Osteoblast (primary cell): ENCODE measurements around the gene TGM3. TPM values are rescaled to one million over a fixed set of nuclear protein-coding genes. Genes with fewer than 3 reads are reported as not detected.

Experiments used
- DNase-seq: peaks from one replicate; pipeline ENCODE4 v3.0.0; 2011; ENCODE audit warnings: low spot score, mixed read lengths; ENCODE audit not compliant: insufficient read length; ENCODE audit errors: missing footprints
- H2AFZ ChIP-seq: 2 replicates; pipeline ENCODE4 v1.6.0; 2011; ENCODE audit warnings: mild to moderate bottlenecking, low read length
- H3K27ac ChIP-seq: 2 replicates; pipeline ENCODE4 v1.5.1; 2011; ENCODE audit warnings: mild to moderate bottlenecking, low read depth, low read length, moderate library complexity
- H3K27me3 ChIP-seq: 2 replicates; pipeline ENCODE4 v1.6.0; 2012; ENCODE audit warnings: mild to moderate bottlenecking, control low read depth, inconsistent platforms, low read length, moderate library complexity; ENCODE audit not compliant: insufficient read depth
- H3K36me3 ChIP-seq: 2 replicates; pipeline ENCODE4 v1.5.1; 2011; ENCODE audit warnings: mild to moderate bottlenecking, low read length, control low read depth, moderate library complexity; ENCODE audit not compliant: insufficient read depth
- H3K4me1 ChIP-seq: 2 replicates; pipeline ENCODE4 v1.5.1; 2011; ENCODE audit warnings: mild to moderate bottlenecking, low read length, control low read depth, moderate library complexity; ENCODE audit not compliant: insufficient read depth
- H3K4me2 ChIP-seq: 2 replicates; pipeline ENCODE4 v1.6.0; 2011; ENCODE audit warnings: mild to moderate bottlenecking, low read length; ENCODE audit not compliant: insufficient read depth
- H3K4me3 ChIP-seq: fragments of 200-600 bp; sonication (generic); 3 replicates; pipeline ENCODE4 v1.5.1; 2012; ENCODE audit warnings: mild to moderate bottlenecking, low read length, inconsistent platforms; ENCODE audit not compliant: insufficient read depth
- H3K79me2 ChIP-seq: 2 replicates; pipeline ENCODE4 v1.6.0; 2012; ENCODE audit warnings: mild to moderate bottlenecking, low read length, control low read depth, inconsistent platforms; ENCODE audit not compliant: insufficient read depth
- H3K9me3 ChIP-seq: 2 replicates; pipeline ENCODE4 v1.5.1; 2011; ENCODE audit warnings: low read depth, low read length, control low read depth
- H4K20me1 ChIP-seq: 2 replicates; pipeline ENCODE4 v1.6.0; 2012; ENCODE audit warnings: mild to moderate bottlenecking, low read length, control low read depth; ENCODE audit not compliant: insufficient read depth
- total RNA-seq: library from RNA; depleted of rRNA; stranded (reverse); fragments of >200 nt; gene quantifications from 2 replicates; pipeline ENCODE4 v1.2.3, GENCODE V29; 2012
- TF ChIP-seq, protein P1 (sequence below): IDR thresholded peaks from 2 replicates; pipeline ENCODE4 v1.5.1; 2011; ENCODE audit warnings: mild to moderate bottlenecking, low read depth, low read length, moderate library complexity; ENCODE audit errors: extremely low read depth

TGM3 gene
- total RNA-seq, 1 donor = not detected

DNA sequence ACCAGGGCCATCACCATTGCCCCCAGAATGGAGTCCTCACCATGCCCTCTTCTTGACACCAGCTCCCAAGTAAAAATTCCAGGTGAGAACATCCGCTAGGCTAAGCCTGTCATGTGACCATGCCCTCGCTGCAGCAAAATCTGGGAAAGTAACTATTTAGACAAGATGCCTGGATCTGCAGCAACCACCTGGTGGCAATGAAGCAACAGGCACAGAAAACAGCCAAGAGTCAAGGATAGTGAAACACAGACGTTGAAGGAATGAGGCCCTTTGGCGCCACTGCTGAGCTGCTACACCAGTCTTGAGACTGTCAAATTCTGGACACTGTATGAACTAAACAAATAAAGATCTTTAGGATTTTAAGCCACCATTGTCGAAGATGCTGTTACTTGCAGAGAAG, 54.8 kb downstream of the TGM3 start:
- H3K4me1 ChIP-seq = no peaks in the 10 kb centered on the region
- no peak overlapping the region for H3K27ac ChIP-seq
- no peaks in the 10 kb centered on the region for H3K36me3 ChIP-seq
- peaks cover 8% of the 10 kb centered on the region for H3K27me3 ChIP-seq
- TF ChIP-seq, protein P1, sequence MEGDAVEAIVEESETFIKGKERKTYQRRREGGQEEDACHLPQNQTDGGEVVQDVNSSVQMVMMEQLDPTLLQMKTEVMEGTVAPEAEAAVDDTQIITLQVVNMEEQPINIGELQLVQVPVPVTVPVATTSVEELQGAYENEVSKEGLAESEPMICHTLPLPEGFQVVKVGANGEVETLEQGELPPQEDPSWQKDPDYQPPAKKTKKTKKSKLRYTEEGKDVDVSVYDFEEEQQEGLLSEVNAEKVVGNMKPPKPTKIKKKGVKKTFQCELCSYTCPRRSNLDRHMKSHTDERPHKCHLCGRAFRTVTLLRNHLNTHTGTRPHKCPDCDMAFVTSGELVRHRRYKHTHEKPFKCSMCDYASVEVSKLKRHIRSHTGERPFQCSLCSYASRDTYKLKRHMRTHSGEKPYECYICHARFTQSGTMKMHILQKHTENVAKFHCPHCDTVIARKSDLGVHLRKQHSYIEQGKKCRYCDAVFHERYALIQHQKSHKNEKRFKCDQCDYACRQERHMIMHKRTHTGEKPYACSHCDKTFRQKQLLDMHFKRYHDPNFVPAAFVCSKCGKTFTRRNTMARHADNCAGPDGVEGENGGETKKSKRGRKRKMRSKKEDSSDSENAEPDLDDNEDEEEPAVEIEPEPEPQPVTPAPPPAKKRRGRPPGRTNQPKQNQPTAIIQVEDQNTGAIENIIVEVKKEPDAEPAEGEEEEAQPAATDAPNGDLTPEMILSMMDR = no peak
- H4K20me1 ChIP-seq = no peaks in the 10 kb centered on the region
- peaks cover 3% of the 10 kb centered on the region for H3K9me3 ChIP-seq
- H3K4me3 ChIP-seq = no peak overlapping the region
- H2AFZ ChIP-seq = no peak overlapping the region
- no peaks in the 10 kb centered on the region for H3K79me2 ChIP-seq
- no peak for DNase-seq
- no peak overlapping the region for H3K4me2 ChIP-seq

DNA sequence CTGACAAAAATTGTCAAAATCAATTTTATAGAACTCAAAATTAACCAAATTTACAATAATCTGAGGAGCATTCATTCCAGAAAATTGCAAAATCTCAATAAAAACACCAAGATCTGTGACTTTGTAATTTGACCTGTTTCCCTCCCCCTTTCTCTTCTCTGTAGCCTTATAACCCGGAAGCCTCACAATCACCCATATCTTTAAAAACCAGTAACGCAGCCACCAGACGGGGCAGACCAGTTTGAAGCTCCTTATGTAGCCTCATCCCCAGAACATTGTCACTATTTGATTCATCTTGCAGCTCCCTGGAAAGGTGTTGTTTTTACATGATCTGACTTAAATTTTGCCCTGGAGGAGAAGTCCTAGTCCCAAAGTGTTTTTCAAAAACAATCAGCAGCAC, 57.4 kb downstream of the TGM3 start:
- no peak overlapping the region for H3K27ac ChIP-seq
- no peaks in the 10 kb centered on the region for H3K79me2 ChIP-seq
- peaks cover 15% of the 10 kb centered on the region for H3K27me3 ChIP-seq
- TF ChIP-seq, protein P1 = no peak
- no peaks in the 10 kb centered on the region for H3K4me1 ChIP-seq
- H3K36me3 ChIP-seq = no peaks in the 10 kb centered on the region
- H4K20me1 ChIP-seq = no peaks in the 10 kb centered on the region
- no peak overlapping the region for H2AFZ ChIP-seq
- DNase-seq = peak; percentile 29
- no peak overlapping the region for H3K4me3 ChIP-seq
- H3K4me2 ChIP-seq = no peak overlapping the region
- H3K9me3 ChIP-seq = no peaks in the 10 kb centered on the region

GRCh38 chr20:2357114-2357513, 61.3 kb downstream of the TGM3 start:
- Histone ChIP-seq H4K20me1 (no peaks in the 10 kb centered on the region), H2AFZ (no peak overlapping the region), H3K4me2 (no peak overlapping the region), H3K36me3 (no peaks in the 10 kb centered on the region), H3K4me3 (no peak overlapping the region), H3K27ac (no peak overlapping the region), H3K4me1 (no peaks in the 10 kb centered on the region), H3K27me3 (peaks cover 10% of the 10 kb centered on the region), H3K9me3 (no peaks in the 10 kb centered on the region), H3K79me2 (no peaks in the 10 kb centered on the region)
- TF ChIP-seq, protein P1 = no peak
- no peak for DNase-seq

GRCh38 chr20:2358006-2358405, 62.2 kb downstream of the TGM3 start:
- TF ChIP-seq, protein P1 = no peak
- Histone ChIP-seq H3K36me3 (no peaks in the 10 kb centered on the region), H3K9me3 (no peaks in the 10 kb centered on the region), H3K27ac (no peak overlapping the region), H3K79me2 (no peaks in the 10 kb centered on the region), H3K27me3 (peaks cover 10% of the 10 kb centered on the region), H3K4me2 (no peak overlapping the region), H2AFZ (no peak overlapping the region), H3K4me1 (no peaks in the 10 kb centered on the region), H3K4me3 (no peak overlapping the region), H4K20me1 (no peaks in the 10 kb centered on the region)
- DNase-seq = no peak
